BLaER1 treated with 17β-estradiol and CSF1 and Interleukin-3, amounts not matched to agents 10 nM and 100 nM (cell line): Measurements from ENCODE around the gene NOL4L.
"Not testable (repeated sequence)": the region's sequence is repeated elsewhere in the genome, so short reads cannot be mapped to it uniquely, and the experiment has no call there.

Experiments used
- H3K27ac ChIP-seq, 11 experiments: shearing (Covaris generic); formaldehyde crosslinking; 2 replicates each; pipeline ENCODE4 v1.8.1; 2022
- H3K27me3 ChIP-seq, 11 experiments: shearing (Covaris generic); formaldehyde crosslinking; 2 replicates each; pipeline ENCODE4 v1.8.1; 2022
- H3K36me3 ChIP-seq, 11 experiments: shearing (Covaris generic); formaldehyde crosslinking; 2 replicates each; pipeline ENCODE4 v1.8.1; 2022
- H3K4me1 ChIP-seq, 10 experiments: shearing (Covaris generic); formaldehyde crosslinking; 2 replicates each; pipeline ENCODE4 v1.8.1; 2022
- H3K4me2 ChIP-seq, 11 experiments: shearing (Covaris generic); formaldehyde crosslinking; 2 replicates each; pipeline ENCODE4 v1.8.1; 2022
- H3K4me3 ChIP-seq, 10 experiments: shearing (Covaris generic); formaldehyde crosslinking; 2 replicates each; pipeline ENCODE4 v1.8.1; 2022
- H3K9ac ChIP-seq, 11 experiments: shearing (Covaris generic); formaldehyde crosslinking; 2 replicates each; pipeline ENCODE4 v1.8.1; 2022
- H3K9me3 ChIP-seq, 11 experiments: shearing (Covaris generic); formaldehyde crosslinking; replicated peaks in 1 of 11; 2 replicates each; pipeline ENCODE4 v1.8.1; 2022
- H4K20me1 ChIP-seq, 11 experiments: shearing (Covaris generic); formaldehyde crosslinking; 2 replicates each; pipeline ENCODE4 v1.8.1; 2022
- Cebpa-rat ChIP-seq, 11 experiments: shearing (Covaris generic); IDR thresholded peaks; 2 replicates each; pipeline ENCODE4 v1.8.1; 2022

Gene NOL4L

DNA sequence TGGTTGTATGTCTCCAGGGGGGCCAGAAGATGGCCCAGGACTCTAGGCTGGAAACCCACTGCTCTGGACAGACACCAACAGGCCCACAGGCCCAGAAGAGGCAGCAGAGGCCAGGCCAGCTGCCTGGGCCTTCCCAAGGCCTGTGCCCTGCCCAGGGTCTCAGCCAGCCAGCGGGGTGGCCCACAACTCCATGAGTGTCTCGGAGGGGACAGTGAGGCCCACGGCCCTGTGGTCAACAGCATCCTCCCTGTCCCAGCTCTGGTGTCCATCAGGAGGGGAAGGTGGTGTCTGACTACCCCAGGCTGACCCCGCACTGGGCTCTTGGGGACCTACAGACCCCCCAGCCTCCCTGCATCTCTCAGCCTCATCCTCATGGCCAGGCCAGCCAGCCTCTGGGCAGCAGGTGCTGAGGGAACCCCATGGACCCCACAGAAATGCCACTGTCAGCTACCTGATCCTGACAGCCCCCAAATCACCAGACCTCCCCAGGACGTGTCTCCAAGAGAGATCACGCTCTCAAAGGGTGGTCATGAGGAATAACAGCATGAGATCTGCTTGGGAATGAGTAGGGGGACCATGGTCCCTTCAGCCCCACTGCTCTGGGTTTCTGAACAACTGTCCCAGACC lies 112.4 kb downstream of the NOL4L start:
- TF ChIP-seq Cebpa-rat (IDR thresholded peaks at IDR 0.05), result no peak
- H3K9ac ChIP-seq, result peak overlapping the region in 8 of 11 experiments; percentile 2 to 73 (median 30); a peak in 8 of 22 replicates
- peak overlapping the region in 10 of 11 experiments; percentile 16 to 91 (median 86); a peak in 17 of 22 replicates for H3K27ac ChIP-seq
- peak overlapping the region in 9 of 11 experiments; percentile 86 to 99 (median 91); a peak in 15 of 22 replicates for H3K4me2 ChIP-seq
- H3K4me3 ChIP-seq, result no peak overlapping the region
- H3K9me3 ChIP-seq, result no peaks in the 10 kb centered on the region
- peaks cover 95 to 100% (median 100%) of the 10 kb centered on the region in 10 experiments for H3K4me1 ChIP-seq
- H3K36me3 ChIP-seq, result peaks cover 23 to 59% (median 45%) of the 10 kb centered on the region in 11 experiments
- no peaks in the 10 kb centered on the region for H3K27me3 ChIP-seq
- peaks cover 41 to 88% (median 61%) of the 10 kb centered on the region in 11 experiments; a peak in 21 of 22 replicates for H4K20me1 ChIP-seq

DNA sequence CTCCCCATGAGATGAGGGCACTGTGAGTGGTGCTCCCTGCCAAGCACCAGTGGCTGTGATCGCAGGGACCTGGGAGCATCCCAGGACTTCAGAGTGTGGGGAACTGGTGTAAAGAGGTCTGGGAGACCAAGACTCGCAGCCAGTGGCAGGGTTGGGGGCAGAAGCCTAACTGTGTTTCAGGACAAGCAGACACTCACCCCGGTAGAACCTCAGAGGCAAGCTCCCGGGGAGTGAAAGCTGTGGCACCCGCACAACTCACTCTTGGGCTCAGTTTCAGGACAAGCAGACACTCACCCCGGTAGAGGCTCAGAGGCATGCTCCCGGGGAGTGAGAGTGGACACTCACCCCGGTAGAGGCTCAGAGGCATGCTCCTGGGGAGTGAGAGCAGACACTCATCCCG lies 114.2 kb downstream of the NOL4L start:
- Histone ChIP-seq H3K9ac (peak overlapping the region; percentile 60 to 79 (median 73)), H3K27ac (peak overlapping the region; percentile 15 to 91 (median 85); a peak in 21 of 22 replicates), H3K36me3 (peaks cover 23 to 76% (median 55%) of the 10 kb centered on the region in 11 experiments), H4K20me1 (peaks cover 24 to 83% (median 50%) of the 10 kb centered on the region in 11 experiments; a peak in 20 of 22 replicates), H3K27me3 (no peaks in the 10 kb centered on the region), H3K9me3 (no peaks in the 10 kb centered on the region), H3K4me1 (peaks cover 83 to 100% (median 95%) of the 10 kb centered on the region in 10 experiments), H3K4me2 (peak overlapping the region; percentile 81 to 99 (median 91)), H3K4me3 (peak overlapping the region in 4 of 10 experiments; percentile 25 to 59 (median 34); a peak in 5 of 20 replicates)
- TF ChIP-seq Cebpa-rat (IDR thresholded peaks at IDR 0.05), result no peak

DNA sequence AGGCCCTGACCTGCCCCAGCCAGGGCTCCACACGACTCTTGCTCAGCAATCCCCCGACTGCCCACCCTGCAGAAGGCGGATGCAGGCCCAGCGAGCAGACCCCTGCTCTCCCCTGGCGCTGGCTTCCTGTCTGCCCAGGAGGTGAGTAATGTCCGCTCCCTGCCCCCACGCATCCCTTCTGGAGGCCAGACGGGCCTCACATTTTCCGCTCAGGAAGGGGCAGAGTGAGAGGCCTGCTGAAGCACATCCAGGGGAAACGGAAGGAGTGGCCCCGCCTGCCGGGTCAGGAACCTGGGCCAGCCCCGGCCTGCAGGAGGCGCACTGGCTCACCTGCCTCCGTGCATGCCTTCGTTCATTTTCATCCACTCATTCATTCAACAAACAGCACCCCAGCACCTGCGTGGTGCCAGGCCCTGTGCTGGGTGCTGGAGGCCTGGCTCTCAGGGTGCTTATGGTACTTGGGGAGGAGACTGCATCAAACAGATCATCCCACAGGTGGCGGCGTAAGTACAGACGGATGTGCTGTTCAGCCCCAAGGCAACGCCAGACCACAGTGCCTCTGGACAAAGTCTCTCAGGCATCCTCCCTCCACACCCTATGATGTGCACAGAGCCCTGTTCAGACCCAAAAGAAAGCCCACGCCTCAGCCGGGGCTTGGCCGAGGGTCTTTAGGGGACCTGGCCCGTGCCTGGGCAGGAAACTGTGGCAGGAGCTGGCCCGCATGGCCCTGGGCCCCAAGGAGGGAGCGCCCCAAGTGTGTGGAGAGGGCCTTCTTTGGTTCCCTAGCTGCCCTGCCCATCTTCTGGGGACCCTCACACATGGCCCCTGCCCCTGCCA lies 114.9 kb downstream of the NOL4L start:
- Histone ChIP-seq H4K20me1 (peaks cover 24 to 83% (median 50%) of the 10 kb centered on the region in 11 experiments; a peak in 20 of 22 replicates), H3K4me2 (peak overlapping the region; percentile 81 to 99 (median 91)), H3K27me3 (no peaks in the 10 kb centered on the region), H3K27ac (peak overlapping the region; percentile 15 to 91 (median 85); a peak in 21 of 22 replicates), H3K4me3 (peak overlapping the region in 6 of 10 experiments; percentile 16 to 59 (median 29); a peak in 10 of 20 replicates), H3K36me3 (peaks cover 28 to 83% (median 60%) of the 10 kb centered on the region in 11 experiments), H3K9ac (peak overlapping the region; percentile 60 to 79 (median 73)), H3K4me1 (peaks cover 76 to 100% (median 94%) of the 10 kb centered on the region in 10 experiments), H3K9me3 (no peaks in the 10 kb centered on the region)
- TF ChIP-seq Cebpa-rat (IDR thresholded peaks at IDR 0.05), result no peak

DNA sequence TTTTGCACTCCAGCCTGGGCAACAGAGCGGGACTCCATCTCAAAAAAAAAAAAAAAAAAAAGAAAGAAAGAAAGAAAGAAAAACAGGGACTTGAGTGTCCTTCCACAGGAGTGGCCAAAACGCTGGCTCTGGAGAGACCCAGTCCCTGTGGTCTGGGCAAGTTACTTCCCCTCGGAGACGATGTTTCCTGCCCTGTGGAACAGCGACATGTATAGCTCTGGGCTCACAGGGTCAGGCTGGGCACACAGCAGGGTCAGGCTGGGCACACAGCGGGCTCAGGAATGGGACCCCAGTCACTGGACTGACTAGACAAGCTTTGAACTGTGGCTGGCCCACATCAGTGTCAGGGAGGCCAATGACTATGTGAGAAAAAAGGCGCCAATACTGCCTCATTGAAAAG lies 116.3 kb downstream of the NOL4L start:
- no peak for TF ChIP-seq Cebpa-rat (IDR thresholded peaks at IDR 0.05)

DNA sequence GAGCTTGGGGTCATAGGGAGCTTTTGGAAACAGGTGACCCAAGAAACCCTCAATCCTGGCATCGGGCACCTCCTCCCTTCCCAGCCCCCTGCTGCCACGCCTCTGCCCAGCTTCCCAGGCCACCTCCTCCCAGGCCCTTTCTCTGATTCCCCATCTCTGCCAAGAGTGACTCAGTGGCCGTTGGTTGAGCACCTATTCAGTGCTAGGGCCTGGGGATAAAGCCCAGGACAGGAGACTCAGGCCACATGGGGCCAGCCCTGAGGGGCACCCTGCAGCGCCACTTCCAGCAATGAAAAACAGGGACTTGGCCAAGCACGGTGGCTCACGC lies 116.9 kb downstream of the NOL4L start:
- no peak for TF ChIP-seq Cebpa-rat (IDR thresholded peaks at IDR 0.05)
- peaks cover 27 to 83% (median 50%) of the 10 kb centered on the region in 11 experiments; a peak in 19 of 22 replicates for H4K20me1 ChIP-seq
- no peak overlapping the region for H3K4me3 ChIP-seq
- no peaks in the 10 kb centered on the region for H3K27me3 ChIP-seq
- peak overlapping the region in 10 of 11 experiments; percentile 29 to 99 (median 91); a peak in 20 of 22 replicates for H3K4me2 ChIP-seq
- H3K4me1 ChIP-seq, result peaks cover 56 to 87% (median 77%) of the 10 kb centered on the region in 10 experiments
- H3K9me3 ChIP-seq, result no peaks in the 10 kb centered on the region
- H3K27ac ChIP-seq, result peak overlapping the region in 9 of 11 experiments; percentile 35 to 91 (median 87); a peak in 18 of 22 replicates
- H3K36me3 ChIP-seq, result peaks cover 35 to 88% (median 62%) of the 10 kb centered on the region in 11 experiments
- H3K9ac ChIP-seq, result peak overlapping the region in 8 of 11 experiments; percentile 4 to 78 (median 41); a peak in 10 of 22 replicates

More for the DNA sequence above, 116.3 kb downstream of the NOL4L start:
- Histone ChIP-seq H3K27me3 (no peaks in the 10 kb centered on the region), H3K9ac (peak overlapping the region in 7 of 11 experiments; percentile 62 to 79 (median 73); a peak in 11 of 22 replicates), H3K27ac (peak overlapping the region in 9 of 11 experiments; percentile 72 to 91 (median 87); a peak in 16 of 22 replicates), H3K4me2 (peak overlapping the region; percentile 7 to 99 (median 91); a peak in 20 of 22 replicates), H3K4me1 (peaks cover 62 to 93% (median 83%) of the 10 kb centered on the region in 10 experiments), H3K4me3 (no peak overlapping the region), H4K20me1 (peaks cover 24 to 83% (median 50%) of the 10 kb centered on the region in 11 experiments; a peak in 19 of 22 replicates), H3K36me3 (peaks cover 34 to 88% (median 63%) of the 10 kb centered on the region in 11 experiments), H3K9me3 (no peaks in the 10 kb centered on the region)

DNA sequence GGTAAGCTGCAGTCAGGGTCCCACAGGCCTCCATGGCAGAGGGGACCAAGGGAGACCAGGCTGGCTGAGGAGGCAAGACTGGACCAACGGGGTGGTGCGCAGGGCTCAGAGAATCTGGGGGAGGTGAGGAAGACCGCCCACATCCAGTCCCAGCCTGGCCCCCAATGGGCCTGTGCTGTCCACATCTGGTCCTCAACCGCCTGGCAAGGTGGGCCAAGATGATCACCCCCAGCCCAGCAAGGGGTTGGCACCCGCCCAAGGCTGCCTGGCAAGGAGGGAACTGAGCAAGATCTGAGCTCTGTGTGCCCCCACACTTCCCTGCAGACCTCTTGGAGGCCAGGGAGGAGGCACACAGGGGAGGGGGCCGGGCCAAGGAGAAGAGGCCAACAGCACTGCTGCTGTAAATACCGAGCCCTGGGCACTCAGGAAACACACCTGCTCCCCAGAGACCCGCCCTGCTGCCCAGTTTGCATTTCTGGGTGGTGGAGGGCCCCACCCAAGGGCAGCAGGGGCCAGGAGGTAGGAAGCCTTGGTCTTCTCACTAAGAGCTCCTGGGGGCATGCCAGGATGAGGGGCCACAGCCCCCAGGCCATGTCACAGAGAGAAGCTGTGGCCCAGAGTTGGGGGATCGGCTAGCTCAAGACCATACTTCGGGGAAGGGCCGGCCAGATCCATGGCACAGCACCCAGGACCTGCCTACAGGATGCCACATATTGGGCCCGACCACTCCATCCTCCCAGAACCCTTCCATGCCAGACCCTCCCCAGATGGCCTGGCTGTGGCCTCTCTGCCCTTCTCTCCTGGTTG lies 117.4 kb downstream of the NOL4L start:
- no peak for TF ChIP-seq Cebpa-rat (IDR thresholded peaks at IDR 0.05)
- Histone ChIP-seq H4K20me1 (peaks cover 32 to 83% (median 56%) of the 10 kb centered on the region in 11 experiments; a peak in 20 of 22 replicates), H3K27me3 (no peaks in the 10 kb centered on the region), H3K4me3 (no peak overlapping the region), H3K36me3 (peaks cover 38 to 88% (median 62%) of the 10 kb centered on the region in 11 experiments), H3K4me1 (peaks cover 55 to 82% (median 72%) of the 10 kb centered on the region in 10 experiments), H3K27ac (peak overlapping the region in 10 of 11 experiments; percentile 5 to 91 (median 86); a peak in 18 of 22 replicates), H3K9me3 (no peaks in the 10 kb centered on the region), H3K4me2 (peak overlapping the region in 10 of 11 experiments; percentile 29 to 99 (median 91); a peak in 20 of 22 replicates), H3K9ac (peak overlapping the region in 10 of 11 experiments; percentile 4 to 78 (median 41); a peak in 13 of 22 replicates)

DNA sequence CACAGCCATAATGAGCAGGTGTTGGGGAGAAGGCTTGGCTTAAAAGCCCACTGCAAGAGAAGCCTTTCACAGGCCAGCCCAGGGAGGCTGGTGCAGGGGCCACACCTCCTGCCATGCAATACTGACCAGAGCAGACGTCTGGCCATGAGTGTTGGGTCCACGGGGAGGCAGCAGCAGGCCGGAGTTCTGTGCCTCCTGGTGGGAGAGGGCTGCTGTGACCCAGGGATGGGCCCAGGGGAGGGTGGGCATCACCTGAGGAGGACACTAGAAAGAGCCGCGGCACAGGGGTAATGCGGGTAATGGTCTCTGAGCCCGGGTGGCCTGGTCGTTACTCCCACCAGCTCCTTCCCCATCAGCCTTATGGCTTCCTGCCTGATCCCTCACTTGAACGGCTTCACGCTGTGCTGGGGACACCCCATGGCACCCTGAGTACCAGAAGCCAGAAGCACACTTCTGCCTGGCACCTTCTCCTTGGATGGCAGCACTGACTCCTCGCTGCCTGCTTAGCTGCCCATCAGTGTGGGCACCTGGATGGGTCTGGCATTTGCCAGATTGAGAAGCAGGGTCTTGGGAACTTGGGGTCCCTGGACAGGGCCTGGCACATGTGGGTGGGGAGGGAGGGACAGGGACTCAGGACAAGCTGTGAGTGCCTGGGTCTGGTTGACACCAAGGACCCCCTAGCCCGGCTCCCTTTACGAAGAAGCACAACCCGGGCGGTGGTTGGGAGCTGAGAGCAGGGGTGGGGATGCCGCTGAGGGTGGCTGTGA lies 118.2 kb downstream of the NOL4L start:
- H3K4me1 ChIP-seq, result peaks cover 47 to 74% (median 64%) of the 10 kb centered on the region in 10 experiments
- TF ChIP-seq Cebpa-rat (IDR thresholded peaks at IDR 0.05), result no peak
- peak overlapping the region in 8 of 11 experiments; percentile 43 to 91 (median 88); a peak in 14 of 22 replicates for H3K27ac ChIP-seq
- H3K4me3 ChIP-seq, result no peak overlapping the region
- no peaks in the 10 kb centered on the region for H3K27me3 ChIP-seq
- peak overlapping the region in 9 of 11 experiments; percentile 21 to 78 (median 41); a peak in 12 of 22 replicates for H3K9ac ChIP-seq
- peaks cover 40 to 83% (median 61%) of the 10 kb centered on the region in 11 experiments; a peak in 21 of 22 replicates for H4K20me1 ChIP-seq
- peaks cover 38 to 88% (median 62%) of the 10 kb centered on the region in 11 experiments for H3K36me3 ChIP-seq
- H3K4me2 ChIP-seq, result peak overlapping the region in 5 of 11 experiments; percentile 18 to 98 (median 91); a peak in 7 of 22 replicates
- no peaks in the 10 kb centered on the region for H3K9me3 ChIP-seq

DNA sequence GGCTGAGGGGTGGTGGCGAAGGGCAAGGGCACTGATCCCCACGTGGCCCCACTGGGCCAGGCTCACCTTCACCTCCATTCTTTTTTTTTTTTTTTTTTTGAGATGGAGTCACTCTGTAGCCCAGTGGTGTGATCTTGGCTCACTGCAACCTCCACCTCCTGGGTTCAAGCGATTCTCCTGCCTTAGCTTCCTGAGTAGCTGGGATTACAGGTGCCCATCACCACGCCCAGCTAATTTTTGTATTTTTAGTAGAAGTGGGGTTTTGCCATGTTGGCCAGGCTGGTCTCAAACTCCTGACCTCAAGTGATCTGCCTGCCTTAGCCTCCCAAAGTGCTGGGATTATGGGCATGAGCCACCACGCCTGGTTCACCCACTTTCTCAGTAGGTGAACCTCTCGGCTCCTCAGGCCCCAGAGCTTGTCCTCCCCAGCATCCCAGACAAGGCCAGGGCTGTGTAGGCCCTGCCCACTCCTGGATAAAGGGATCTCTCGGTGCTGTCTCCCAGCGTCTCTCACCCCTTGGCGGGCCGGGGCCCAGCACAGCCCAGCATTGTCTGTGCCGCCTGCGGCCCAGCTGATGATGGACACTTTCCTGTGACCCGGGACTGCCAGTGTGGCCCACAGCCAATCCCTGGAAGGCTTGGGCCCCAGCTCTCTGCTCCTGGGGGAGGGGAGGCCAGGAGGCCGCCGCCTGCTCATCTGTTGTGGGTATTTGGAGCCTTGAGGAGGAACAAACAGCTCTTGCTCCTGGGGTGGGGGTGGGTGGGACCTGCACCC lies 119.0 kb downstream of the NOL4L start:
- Histone ChIP-seq H3K4me1 (peaks cover 39 to 65% (median 56%) of the 10 kb centered on the region in 10 experiments), H4K20me1 (peaks cover 45 to 83% (median 65%) of the 10 kb centered on the region in 11 experiments; a peak in 21 of 22 replicates), H3K27ac (peak overlapping the region in 4 of 11 experiments; percentile 9 to 56 (median 31); a peak in 6 of 22 replicates), H3K36me3 (peaks cover 35 to 88% (median 56%) of the 10 kb centered on the region in 11 experiments), H3K9ac (peak overlapping the region in 3 of 11 experiments; percentile 9 to 78 (median 9); a peak in 1 of 22 replicates), H3K4me2 (peak overlapping the region in 5 of 11 experiments; percentile 13 to 32 (median 21); a peak in 4 of 22 replicates)
- not testable (repeated sequence) for H3K4me3 ChIP-seq, H3K9me3 ChIP-seq, H3K27me3 ChIP-seq
